GM12873 (cell line): ENCODE results near the gene ABRAXAS1.

ENCODE experiments used
- TF ChIP-seq, protein P1 (sequence below): IDR thresholded peaks from 2 replicates; pipeline ENCODE4 v1.5.1; 2012; ENCODE audit warnings: low read depth, mild to moderate bottlenecking, moderate library complexity, low read length, control low read depth; ENCODE audit not compliant: insufficient read depth; ENCODE audit errors: missing control alignments

ABRAXAS1 gene

DNA sequence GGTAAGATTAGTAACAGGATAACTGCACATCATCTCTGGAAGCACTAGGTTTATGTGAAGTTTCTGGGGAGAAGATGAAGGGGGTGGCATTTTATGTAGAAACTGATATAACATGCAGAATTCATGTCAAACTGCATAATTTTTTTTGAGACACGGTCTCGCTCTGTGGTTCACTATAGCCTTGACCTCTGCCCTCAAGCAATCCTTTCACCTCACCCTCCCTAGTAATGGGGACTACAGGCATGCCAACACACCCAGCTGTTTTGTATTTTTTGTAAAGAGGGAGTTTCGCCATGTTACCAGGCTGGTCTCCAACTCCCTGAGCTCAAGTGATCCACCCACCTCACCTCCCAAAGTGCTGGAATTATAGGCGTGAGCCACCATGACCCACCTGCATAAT is 11.5 kb downstream of the ABRAXAS1 start:
- TF ChIP-seq, protein P1, sequence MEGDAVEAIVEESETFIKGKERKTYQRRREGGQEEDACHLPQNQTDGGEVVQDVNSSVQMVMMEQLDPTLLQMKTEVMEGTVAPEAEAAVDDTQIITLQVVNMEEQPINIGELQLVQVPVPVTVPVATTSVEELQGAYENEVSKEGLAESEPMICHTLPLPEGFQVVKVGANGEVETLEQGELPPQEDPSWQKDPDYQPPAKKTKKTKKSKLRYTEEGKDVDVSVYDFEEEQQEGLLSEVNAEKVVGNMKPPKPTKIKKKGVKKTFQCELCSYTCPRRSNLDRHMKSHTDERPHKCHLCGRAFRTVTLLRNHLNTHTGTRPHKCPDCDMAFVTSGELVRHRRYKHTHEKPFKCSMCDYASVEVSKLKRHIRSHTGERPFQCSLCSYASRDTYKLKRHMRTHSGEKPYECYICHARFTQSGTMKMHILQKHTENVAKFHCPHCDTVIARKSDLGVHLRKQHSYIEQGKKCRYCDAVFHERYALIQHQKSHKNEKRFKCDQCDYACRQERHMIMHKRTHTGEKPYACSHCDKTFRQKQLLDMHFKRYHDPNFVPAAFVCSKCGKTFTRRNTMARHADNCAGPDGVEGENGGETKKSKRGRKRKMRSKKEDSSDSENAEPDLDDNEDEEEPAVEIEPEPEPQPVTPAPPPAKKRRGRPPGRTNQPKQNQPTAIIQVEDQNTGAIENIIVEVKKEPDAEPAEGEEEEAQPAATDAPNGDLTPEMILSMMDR = no peak

DNA sequence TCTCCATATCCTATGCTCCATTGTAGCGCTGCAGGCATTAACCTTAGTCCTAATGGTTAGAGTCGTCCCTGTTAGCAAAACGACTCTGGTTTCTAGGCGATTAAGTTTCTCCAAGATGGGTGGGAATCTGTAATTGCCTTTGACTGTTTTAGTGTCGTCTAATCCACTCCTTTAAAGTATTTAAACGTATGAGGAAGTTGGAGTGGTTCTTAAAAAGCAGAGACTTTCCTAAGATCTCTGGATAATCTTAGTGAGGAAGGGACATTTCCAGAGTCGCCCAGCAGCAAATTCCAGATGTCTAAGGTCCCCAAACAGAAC is 28.8 kb downstream of the ABRAXAS1 start:
- TF ChIP-seq, protein P1 = no peak

DNA sequence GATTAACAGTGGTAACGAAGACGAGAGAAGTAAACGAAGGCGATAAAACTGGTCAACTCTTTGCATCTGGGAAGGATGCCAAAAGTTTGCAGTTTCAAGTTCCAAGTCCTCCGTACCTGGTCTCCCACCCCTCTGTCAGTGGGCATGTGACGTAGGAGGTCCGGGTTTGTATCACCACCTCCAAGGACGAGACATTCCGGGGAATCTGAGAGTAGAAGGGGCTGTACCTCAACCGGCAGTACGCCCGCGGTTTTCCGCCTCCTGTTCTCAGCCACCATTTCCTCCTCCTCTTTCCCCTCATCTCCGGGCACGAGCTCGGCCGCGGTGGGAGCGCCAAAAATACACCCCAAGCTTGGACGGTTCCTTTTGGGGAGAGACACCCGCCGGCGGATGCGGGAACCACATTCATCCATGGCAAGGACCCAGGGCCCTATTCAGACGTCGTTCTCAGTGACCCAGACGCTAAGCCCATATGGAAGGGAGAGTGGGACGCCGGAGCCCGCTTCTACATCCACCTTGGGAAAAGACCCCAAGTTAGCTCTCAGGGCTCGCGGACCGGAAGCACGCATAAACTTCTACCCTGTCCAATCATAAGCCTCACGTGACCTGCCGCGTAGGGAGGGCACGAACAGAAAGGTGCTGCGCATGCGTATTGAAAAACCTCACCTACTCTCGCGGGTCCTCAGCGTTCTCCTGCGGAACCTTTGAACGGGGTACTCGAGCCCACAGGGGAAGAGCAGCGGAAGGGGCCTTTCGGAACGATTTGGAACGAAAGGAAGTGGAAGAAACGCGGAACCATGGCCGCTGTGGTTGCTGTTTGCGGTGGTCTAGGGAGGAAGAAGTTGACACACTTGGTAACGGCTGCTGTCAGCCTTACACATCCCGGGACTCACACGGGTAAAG is 29.4 kb downstream of the ABRAXAS1 start, which contains the start of the genes HELQ and MRPS18C:
Gene HELQ (minus strand): TSS at position 543 of the 903 bp plus-strand sequence. CDS start 130 bp downstream, at position 413.
Gene MRPS18C (plus strand): TSS at position 778 of the 903 bp plus-strand sequence. CDS start 20 bp downstream, at position 798.
- TF ChIP-seq, protein P1 = peak; percentile 35

DNA sequence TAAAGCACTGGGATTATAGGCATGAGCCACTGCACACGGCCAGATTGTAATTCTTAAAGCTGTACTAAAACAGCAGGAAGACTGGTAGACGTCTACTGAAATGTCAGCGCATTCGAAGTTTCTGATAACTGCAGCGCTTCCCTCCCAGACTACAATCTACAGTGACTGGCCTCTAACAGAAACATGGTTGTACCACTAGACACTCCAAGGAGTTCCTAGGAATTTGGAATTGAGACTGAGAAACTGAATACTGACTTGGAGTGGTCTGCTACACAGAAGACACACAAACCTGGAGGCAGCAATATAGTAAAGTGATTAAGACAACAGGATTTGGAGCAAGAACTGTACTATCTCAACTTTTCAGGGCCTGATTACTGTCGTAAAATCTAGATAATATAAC is 30.2 kb downstream of the ABRAXAS1 start:
- TF ChIP-seq, protein P1 = no peak

DNA sequence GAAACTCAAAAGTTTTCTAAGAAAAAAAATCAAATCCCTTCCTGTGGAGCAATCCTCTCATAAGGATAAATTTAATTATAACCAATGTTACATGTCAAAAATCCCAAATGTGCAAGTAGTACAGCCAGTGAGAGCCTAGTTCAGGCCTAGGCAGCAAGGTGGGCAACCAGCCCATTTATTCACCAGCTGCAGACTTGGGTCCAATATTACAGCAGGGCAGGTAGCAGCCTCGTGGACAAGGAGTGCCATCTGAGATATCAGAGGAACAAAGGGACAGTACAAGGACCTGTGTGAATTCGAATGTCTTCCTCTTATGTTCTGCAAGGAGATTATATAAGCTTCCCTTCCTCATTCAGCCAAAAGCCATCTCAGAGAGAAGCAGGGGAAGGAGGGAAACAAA is 35.9 kb downstream of the ABRAXAS1 start:
- TF ChIP-seq, protein P1 = no peak

DNA sequence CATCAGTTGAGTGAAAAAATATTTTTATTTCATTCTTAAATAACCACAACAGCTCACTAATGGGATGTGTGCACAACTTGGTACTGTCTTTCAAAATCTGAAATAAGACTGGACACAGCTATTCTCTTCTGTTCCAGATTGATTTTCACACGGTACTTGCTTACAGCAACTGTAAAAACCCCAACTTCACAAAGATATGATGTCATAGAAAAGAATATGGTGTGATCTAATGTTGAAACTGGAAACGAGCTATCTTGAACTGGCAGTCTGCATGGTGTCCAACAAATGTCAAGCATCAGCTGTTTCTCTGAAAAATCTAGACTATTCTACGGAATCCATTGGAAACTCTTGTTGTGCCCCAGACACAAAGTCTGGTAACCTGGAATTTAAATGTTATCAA is 44.0 kb downstream of the ABRAXAS1 start:
- TF ChIP-seq, protein P1 = no peak

DNA sequence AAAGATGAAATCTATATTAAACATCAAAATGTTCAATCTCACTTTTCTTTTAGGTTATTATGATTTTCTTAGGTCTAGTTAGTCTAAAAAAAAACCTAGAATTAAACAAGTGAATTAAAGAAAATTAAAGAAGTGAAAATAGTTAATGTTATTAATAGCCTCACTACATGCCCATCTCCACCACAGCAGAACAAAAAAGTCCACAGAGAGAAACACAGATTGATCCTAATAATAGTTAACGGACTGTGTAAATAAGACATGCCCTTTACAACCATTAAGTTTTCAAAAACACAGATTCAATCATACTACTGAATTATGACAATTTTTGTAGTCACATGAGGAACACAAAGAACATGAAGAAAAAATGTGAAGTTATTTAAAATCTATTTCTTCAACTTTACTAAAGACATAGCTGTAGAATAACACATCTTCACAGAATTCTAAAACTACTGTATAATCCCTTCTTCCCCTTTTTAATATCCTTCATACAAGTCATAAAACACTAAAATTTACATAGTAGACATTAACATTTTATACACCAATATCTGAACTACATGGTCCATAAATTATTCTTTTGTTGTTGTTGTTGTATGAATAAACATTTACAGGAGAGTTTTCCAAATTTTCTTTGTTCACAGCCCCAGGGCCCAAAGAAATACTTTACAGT is 44.6 kb downstream of the ABRAXAS1 start:
- TF ChIP-seq, protein P1 = no peak
